GM12875 (cell line): Measurements from ENCODE around the gene SQSTM1.

ENCODE experiments used
- H3K4me3 ChIP-seq: one replicate; pipeline ENCODE4 v1.5.1; 2011; ENCODE audit warnings: low read depth, low read length, control low read depth
- TF ChIP-seq, protein P1 (sequence below): IDR thresholded peaks from 2 replicates; pipeline ENCODE4 v1.5.1; 2011; ENCODE audit warnings: low read depth, mild to moderate bottlenecking, control low read depth, inconsistent platforms, low read length, moderate library complexity, borderline replicate concordance; ENCODE audit not compliant: insufficient read depth

The SQSTM1 gene

GRCh38 chr5:179820483-179821297 lies at the start of gene SQSTM1:
Gene SQSTM1, plus strand, starts transcription at chr5:179820905. Its CDS starts 32 bp downstream, at chr5:179820937.
- peak within 1 kb of the TSS; percentile 90 for H3K4me3 ChIP-seq
- TF ChIP-seq, protein P1, sequence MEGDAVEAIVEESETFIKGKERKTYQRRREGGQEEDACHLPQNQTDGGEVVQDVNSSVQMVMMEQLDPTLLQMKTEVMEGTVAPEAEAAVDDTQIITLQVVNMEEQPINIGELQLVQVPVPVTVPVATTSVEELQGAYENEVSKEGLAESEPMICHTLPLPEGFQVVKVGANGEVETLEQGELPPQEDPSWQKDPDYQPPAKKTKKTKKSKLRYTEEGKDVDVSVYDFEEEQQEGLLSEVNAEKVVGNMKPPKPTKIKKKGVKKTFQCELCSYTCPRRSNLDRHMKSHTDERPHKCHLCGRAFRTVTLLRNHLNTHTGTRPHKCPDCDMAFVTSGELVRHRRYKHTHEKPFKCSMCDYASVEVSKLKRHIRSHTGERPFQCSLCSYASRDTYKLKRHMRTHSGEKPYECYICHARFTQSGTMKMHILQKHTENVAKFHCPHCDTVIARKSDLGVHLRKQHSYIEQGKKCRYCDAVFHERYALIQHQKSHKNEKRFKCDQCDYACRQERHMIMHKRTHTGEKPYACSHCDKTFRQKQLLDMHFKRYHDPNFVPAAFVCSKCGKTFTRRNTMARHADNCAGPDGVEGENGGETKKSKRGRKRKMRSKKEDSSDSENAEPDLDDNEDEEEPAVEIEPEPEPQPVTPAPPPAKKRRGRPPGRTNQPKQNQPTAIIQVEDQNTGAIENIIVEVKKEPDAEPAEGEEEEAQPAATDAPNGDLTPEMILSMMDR = no peak

- TF ChIP-seq, protein P1 = no peak
- H3K4me3 ChIP-seq = no peak overlapping the region
Measured at GRCh38 chr5:179771311-179771895, 49.3 kb upstream of the SQSTM1 start.

DNA sequence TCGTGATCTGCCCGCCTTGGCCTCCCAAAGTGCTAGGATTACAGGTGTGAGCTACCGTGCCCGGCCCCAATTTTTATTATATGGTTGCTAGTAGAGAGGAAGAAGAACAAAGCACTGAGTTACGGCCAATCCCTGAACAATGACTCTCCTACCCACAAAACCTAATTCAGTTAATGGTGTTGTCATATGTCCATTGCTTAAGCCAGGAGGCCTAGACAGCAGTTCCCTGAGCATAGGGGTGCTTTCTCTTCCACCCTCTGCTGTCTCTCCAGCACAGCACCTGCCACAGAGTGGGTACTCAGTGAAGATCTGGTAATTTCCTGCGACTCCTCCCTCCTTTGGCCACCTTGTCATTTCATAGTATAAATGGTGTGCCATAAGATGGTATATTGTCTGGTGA lies 48.4 kb upstream of the SQSTM1 start:
- TF ChIP-seq, protein P1 = no peak
- no peak overlapping the region for H3K4me3 ChIP-seq

GRCh38 chr5:179773686-179774040 lies 47.0 kb upstream of the SQSTM1 start:
- no peak overlapping the region for H3K4me3 ChIP-seq
- TF ChIP-seq, protein P1 = no peak

GRCh38 chr5:179774442-179774841 lies 46.3 kb upstream of the SQSTM1 start:
- TF ChIP-seq, protein P1 = no peak
- no peak overlapping the region for H3K4me3 ChIP-seq

DNA sequence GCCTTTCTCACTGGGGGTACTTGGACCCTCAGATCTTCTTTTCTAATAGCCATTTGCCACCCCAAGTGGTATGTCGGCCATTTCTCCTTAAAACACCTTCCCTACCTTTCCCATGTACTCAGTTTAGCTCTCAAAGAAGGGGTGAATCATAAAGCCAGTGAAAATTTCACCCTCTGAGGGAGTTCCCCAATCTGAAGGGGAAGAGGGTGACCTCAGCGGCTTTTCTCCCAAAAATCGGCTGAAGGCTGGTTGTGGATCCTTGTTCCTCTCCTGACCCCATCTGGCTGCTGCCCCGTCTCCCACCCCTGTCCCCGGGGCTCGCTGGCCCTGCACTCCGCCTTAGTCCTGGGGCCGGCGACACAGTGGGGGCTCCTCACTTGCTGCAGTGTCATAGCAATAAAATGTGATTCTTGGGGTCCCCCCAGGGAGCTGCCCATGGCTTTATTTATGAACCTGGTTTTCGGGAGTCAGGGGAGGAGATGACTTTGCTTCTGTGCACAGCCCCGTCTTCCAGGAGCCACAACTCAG lies 44.2 kb upstream of the SQSTM1 start:
- TF ChIP-seq, protein P1 = no peak
- H3K4me3 ChIP-seq = no peak overlapping the region
